A172 (cell line): ENCODE measurements around the gene BNIPL. TPM values are rescaled to one million over a fixed set of nuclear protein-coding genes. Genes with fewer than 3 reads are reported as not detected.

Experiments
- DNase-seq: peaks from one replicate; pipeline ENCODE4 v3.0.0-alpha.2; 2015; ENCODE audit warnings: low spot score
- total RNA-seq: library from RNA; depleted of rRNA; stranded (reverse); fragments of >200 nt; shearing (Covaris generic); gene quantifications from 2 replicates; pipeline ENCODE4 v1.2.3, GENCODE V29; 2014; rRNA removed

Gene BNIPL
- total RNA-seq, 1 experiment from 2014 or later, result 0.38 TPM

DNA sequence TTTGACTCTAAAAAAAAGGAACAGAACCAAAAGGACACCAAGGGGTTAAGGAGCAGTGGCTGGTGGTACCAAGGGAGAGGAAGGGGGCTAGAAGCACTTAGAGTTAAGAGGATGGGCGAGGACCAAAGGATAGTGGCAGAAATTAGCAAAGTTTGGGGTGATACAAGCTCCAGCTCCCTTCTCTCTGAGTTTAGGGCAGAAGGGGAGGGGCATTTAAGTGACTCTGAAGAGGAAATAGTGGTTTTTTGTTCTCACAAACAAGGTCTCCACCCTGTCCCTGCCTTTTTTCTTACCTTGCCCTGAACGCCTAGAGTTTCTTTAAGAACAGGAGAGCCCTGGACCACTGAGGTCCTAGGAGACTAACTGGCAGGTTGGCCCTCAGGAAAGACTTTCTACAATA is 19.8 kb downstream of the BNIPL start:
- DNase-seq, result no peak

- peak; percentile 39 for DNase-seq
Observed at GRCh38 chr1:151058692-151059091, 22.3 kb downstream of the BNIPL start.

GRCh38 chr1:151059109-151060006 is 23.0 kb downstream of the BNIPL start, which contains the start of gene CDC42SE1:
Gene CDC42SE1 (minus strand): TSS chr1:151059622. CDS start chr1:151055730, 3,892 bp downstream.
- DNase-seq, result peak; percentile 88

GRCh38 chr1:151060007-151060656 is 23.7 kb downstream of the BNIPL start, which contains the start of gene MLLT11:
Gene MLLT11 (plus strand): TSS chr1:151060397. CDS start chr1:151067225, 6,828 bp downstream.
- peak; percentile 91 for DNase-seq

DNA sequence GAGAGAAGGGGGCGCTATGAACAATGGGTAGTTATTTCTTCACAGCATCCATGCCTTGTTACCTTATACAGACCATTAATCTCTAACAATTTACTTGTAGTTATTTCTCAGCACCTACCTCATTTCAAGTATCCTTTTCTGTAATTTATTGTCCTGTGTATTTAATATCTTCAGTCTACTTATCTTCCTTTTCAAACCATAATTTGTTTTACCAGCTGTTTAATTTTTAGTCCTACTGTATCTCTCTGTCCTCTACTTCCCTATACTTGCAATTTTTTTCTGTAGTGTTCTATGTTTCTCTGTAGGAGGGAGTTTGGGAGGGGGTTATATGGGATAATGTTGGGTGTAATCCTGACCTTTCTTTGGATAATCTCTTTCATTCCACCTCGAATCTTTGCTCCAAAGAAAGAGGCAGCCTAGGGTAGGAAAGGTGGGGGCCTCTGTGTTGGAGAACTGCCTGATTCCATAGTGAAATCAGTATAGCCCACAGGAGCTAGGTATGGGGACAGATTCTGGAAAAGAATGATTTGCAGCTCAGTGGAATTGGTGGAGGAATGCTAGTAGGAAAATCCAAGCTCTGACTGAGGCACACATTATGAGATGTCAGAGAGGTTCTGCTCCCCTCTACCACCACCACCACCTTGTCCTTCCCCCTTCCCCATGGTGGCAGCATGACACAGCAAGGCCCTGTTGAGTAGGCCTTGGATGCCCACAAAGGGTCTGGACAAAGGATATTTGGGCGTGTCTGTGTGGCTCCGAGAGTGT is 24.5 kb downstream of the BNIPL start:
- DNase-seq, result peak; percentile 74

DNA sequence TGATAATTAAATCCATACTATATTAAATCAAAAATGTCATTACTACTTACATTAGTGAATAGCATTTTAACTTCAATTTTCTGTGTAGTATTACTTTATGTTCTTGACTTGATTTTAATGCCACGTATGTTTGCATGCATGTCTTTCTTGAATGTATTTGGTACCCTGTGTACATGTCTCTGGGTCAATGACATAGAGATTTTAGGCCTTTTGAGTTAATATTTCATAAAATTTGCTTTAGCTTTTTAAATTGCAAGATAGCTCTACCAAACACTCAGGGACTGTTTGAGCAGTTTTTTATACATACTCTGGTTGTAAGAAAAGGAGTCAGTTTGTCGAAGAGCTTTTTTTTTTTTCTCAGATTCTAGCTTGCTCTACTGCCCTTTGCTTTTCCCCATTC is 25.3 kb downstream of the BNIPL start:
- DNase-seq, result no peak

GRCh38 chr1:151062741-151063371 is 26.5 kb downstream of the BNIPL start:
- peak; percentile 94 for DNase-seq

- DNase-seq, result no peak
Observed at GRCh38 chr1:151065089-151065645, 28.8 kb downstream of the BNIPL start.

DNA sequence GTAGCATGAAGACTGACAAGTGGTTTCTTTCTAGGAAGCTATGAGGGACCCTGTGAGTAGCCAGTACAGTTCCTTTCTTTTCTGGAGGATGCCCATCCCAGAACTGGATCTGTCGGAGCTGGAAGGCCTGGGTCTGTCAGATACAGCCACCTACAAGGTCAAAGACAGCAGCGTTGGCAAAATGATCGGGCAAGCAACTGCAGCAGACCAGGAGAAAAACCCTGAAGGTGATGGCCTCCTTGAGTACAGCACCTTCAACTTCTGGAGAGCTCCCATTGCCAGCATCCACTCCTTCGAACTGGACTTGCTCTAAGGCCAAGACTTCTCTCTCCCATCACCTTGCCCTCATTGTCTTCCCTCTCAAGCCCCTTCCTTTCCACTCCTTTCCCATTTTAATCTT is 30.8 kb downstream of the BNIPL start:
- no peak for DNase-seq

DNA sequence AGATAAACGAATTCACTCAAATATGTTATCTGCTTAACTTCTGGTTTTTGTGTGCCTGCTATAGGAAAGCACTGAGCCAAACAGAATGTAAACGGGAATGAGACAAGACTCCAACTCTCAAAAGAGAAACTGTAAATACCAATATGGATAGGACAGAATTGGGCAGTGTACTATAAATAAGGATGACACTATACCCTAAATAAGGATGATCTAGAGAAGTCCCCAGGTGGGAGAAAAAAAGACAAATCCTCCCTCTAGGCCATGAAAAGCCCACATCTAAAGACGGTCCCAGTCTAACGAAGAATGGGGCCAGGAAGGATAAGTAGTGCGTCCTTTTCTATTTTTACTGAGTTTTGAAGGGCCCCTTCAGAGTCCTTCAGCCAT is 32.7 kb downstream of the BNIPL start:
- DNase-seq, result no peak

- DNase-seq, result peak; percentile 76
Observed at GRCh38 chr1:151070474-151071276, 34.3 kb downstream of the BNIPL start, which contains the start of gene GABPB2. Gene GABPB2 (plus strand): TSS chr1:151070761. CDS start chr1:151088190, 17,429 bp downstream.

DNA sequence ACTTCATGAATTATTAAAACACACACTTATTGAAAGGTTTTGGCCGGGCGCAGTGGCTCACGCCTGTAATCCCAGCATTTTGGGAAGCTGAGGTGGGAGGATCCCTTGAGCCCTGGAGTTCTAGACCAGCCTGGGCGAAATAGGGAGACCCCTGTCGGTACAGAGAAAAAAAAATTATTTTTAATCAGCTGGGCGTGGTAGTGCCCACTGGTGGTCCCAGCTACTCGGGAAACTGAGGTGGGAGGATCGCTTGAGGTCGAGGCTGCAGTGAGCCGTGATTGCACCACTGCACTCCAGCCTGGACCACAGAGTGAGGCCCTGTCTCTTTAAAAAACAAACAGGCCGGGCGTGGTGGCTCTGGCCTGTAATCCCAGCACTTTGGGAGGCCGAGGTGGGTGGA is 35.8 kb downstream of the BNIPL start:
- DNase-seq, result no peak

GRCh38 chr1:151085953-151086559 is 49.7 kb downstream of the BNIPL start:
- DNase-seq, result no peak

Other genes with a start within 250 kb of the BNIPL start
- 1.1 and 3.4 TPM in 2 replicates for gene CTSK, start 228.3 kb upstream of the BNIPL start, total RNA-seq
- 36.3 and 39.0 TPM in 2 replicates for gene ARNT, start 160.0 kb upstream of the BNIPL start, total RNA-seq
- gene CTXND2, start 149.4 kb upstream of the BNIPL start, total RNA-seq, result not detected in 2 replicates
- gene SETDB1, start 110.2 kb upstream of the BNIPL start, total RNA-seq, result 55.4 and 56.8 TPM in 2 replicates
- gene CERS2, start 61.8 kb upstream of the BNIPL start, total RNA-seq, result 376 and 393 TPM in 2 replicates
- 18.2 and 20.6 TPM in 2 replicates for gene ANXA9, start 54.3 kb upstream of the BNIPL start, total RNA-seq
- gene MINDY1, start 29.7 kb upstream of the BNIPL start, total RNA-seq, result 9.3 and 10.6 TPM in 2 replicates
- 18.8 and 19.0 TPM in 2 replicates for gene PRUNE1, start 28.1 kb upstream of the BNIPL start, total RNA-seq
- gene C1orf56, start 11.2 kb downstream of the BNIPL start, total RNA-seq, result 3.7 and 6.9 TPM in 2 replicates
- 149 and 150 TPM in 2 replicates for gene CDC42SE1, start 23.0 kb downstream of the BNIPL start, total RNA-seq
- 99.2 and 101 TPM in 2 replicates for gene MLLT11, start 23.8 kb downstream of the BNIPL start, total RNA-seq
- 2.9 and 4.7 TPM in 2 replicates for gene GABPB2, start 34.2 kb downstream of the BNIPL start, total RNA-seq
- gene SEMA6C, start 110.0 kb downstream of the BNIPL start, total RNA-seq, result 2.5 and 4.4 TPM in 2 replicates
- gene TNFAIP8L2, start 120.1 kb downstream of the BNIPL start, total RNA-seq, result not detected in 2 replicates
- gene LYSMD1, start 129.3 kb downstream of the BNIPL start, total RNA-seq, result 19.6 and 21.6 TPM in 2 replicates
- 105 and 107 TPM in 2 replicates for gene SCNM1, start 129.6 kb downstream of the BNIPL start, total RNA-seq
- 0.17 and 0.57 TPM in 2 replicates for gene TMOD4, start 139.4 kb downstream of the BNIPL start, total RNA-seq
- 163 and 207 TPM in 2 replicates for gene VPS72, start 153.6 kb downstream of the BNIPL start, total RNA-seq
- 87.5 and 102 TPM in 2 replicates for gene PIP5K1A, start 162.0 kb downstream of the BNIPL start, total RNA-seq
- 568 and 570 TPM in 2 replicates for gene PSMD4, start 218.1 kb downstream of the BNIPL start, total RNA-seq
- gene ZNF687, start 245.7 kb downstream of the BNIPL start, total RNA-seq, result 34.7 and 36.2 TPM in 2 replicates